ENCODE results near the gene NDUFA1.
A peak's percentile ranks its signal among the peaks of the same experiment; 100 is the strongest.
"Not testable (repeated sequence)": the region's sequence is repeated elsewhere in the genome, so short reads cannot be mapped to it uniquely, and the experiment has no call there.

The NDUFA1 gene

DNA sequence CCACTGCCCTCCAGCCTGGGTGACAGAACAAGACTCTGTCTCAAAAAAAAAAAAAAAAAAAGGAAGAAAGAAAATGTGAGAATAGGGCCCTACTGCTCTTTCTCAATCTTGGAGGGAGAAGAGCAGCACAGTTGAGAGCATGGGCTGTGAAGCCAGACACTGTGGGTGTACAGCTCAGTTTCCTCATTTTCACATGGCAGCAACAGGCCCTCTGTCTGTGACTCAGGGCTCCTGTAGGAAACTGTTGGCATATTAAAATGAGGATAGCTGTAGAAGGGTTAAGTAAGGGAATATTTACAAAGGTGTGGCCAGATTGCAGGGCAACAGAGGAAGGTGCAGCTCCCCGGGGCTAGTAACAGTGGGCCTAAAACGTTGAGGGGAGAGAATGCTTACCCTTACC, 27.5 kb downstream of the NDUFA1 start:
- no peaks in the 10 kb centered on the region for H3K4me1 ChIP-seq
- H4K20me1 ChIP-seq = no peaks in the 10 kb centered on the region
- H3K9ac ChIP-seq = no peak overlapping the region
- no peaks in the 10 kb centered on the region for H3K9me3 ChIP-seq
- H3K4me2 ChIP-seq = no peak overlapping the region
- no peak for TF ChIP-seq Cebpa-rat (IDR thresholded peaks at IDR 0.05)
- no peak overlapping the region for H3K27ac ChIP-seq
- no peaks in the 10 kb centered on the region for H3K36me3 ChIP-seq
- no peak overlapping the region for H3K4me3 ChIP-seq
- H3K27me3 ChIP-seq = no peaks in the 10 kb centered on the region

- Histone ChIP-seq H3K36me3 (no peaks in the 10 kb centered on the region), H3K9me3 (no peaks in the 10 kb centered on the region)
Measured at GRCh38 chrX:119900976-119901375, 29.3 kb downstream of the NDUFA1 start.

DNA sequence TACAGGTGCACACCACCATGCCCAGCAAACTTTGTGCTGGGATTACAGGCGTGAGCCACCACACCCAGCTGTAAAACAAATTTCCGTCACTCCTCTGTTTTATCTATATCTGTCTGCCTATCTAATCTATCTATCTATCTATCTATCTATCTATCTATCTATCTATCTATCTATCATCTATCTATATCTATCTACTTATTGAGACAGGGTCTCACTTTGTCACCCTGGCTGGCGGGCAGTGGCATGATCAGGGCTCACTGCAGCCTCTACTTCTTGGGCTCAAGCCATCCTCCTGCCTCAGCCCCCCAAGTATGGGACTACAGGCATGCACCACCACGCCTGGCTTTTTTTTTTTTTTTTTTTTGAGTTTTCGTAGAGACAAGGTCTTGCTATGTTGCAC, 44.7 kb downstream of the NDUFA1 start:
- H3K9me3 ChIP-seq = no peaks in the 10 kb centered on the region
- no peak overlapping the region for H3K27ac ChIP-seq
- TF ChIP-seq Cebpa-rat (IDR thresholded peaks at IDR 0.05) = no peak
- H3K4me2 ChIP-seq = no peak overlapping the region
- H3K4me1 ChIP-seq = no peaks in the 10 kb centered on the region
- H4K20me1 ChIP-seq = no peaks in the 10 kb centered on the region
- no peak overlapping the region for H3K9ac ChIP-seq
- no peaks in the 10 kb centered on the region for H3K27me3 ChIP-seq
- no peaks in the 10 kb centered on the region for H3K36me3 ChIP-seq
- no peak overlapping the region for H3K4me3 ChIP-seq

More at GRCh38 chrX:119900976-119901375, 29.3 kb downstream of the NDUFA1 start:
- TF ChIP-seq Cebpa-rat (IDR thresholded peaks at IDR 0.05) = no peak
- Histone ChIP-seq H3K4me3 (no peak overlapping the region), H3K27me3 (no peaks in the 10 kb centered on the region), H4K20me1 (no peaks in the 10 kb centered on the region), H3K4me1 (no peaks in the 10 kb centered on the region), H3K9ac (no peak overlapping the region), H3K27ac (no peak overlapping the region), H3K4me2 (no peak overlapping the region)

- no peak overlapping the region for H3K9ac ChIP-seq
- H3K27me3 ChIP-seq = no peaks in the 10 kb centered on the region
- H3K4me3 ChIP-seq = no peak overlapping the region
- TF ChIP-seq Cebpa-rat (IDR thresholded peaks at IDR 0.05) = no peak
- no peaks in the 10 kb centered on the region for H3K36me3 ChIP-seq
- no peak overlapping the region for H3K4me2 ChIP-seq
- H3K9me3 ChIP-seq = no peaks in the 10 kb centered on the region
- no peaks in the 10 kb centered on the region for H3K4me1 ChIP-seq
- H4K20me1 ChIP-seq = no peaks in the 10 kb centered on the region
- H3K27ac ChIP-seq = no peak overlapping the region
Measured at GRCh38 chrX:119917877-119918276, 46.2 kb downstream of the NDUFA1 start.

- Histone ChIP-seq H3K4me2 (no peak overlapping the region), H3K4me1 (no peaks in the 10 kb centered on the region), H3K36me3 (peaks cover 4% of the 10 kb centered on the region; the same call in 1 of the 2 replicates), H3K9me3 (no peaks in the 10 kb centered on the region), H4K20me1 (no peaks in the 10 kb centered on the region), H3K27ac (no peak overlapping the region), H3K9ac (no peak overlapping the region), H3K4me3 (no peak overlapping the region), H3K27me3 (no peaks in the 10 kb centered on the region)
- peak; percentile 78; the same call in 1 of the 2 replicates for TF ChIP-seq Cebpa-rat (IDR thresholded peaks at IDR 0.05)
Measured at GRCh38 chrX:119919835-119920585, 48.4 kb downstream of the NDUFA1 start.

GRCh38 chrX:119922391-119922790, 50.8 kb downstream of the NDUFA1 start:
- peaks cover 22% of the 10 kb centered on the region; the same call in 1 of the 2 replicates for H3K36me3 ChIP-seq
- H3K4me3 ChIP-seq, H3K9ac ChIP-seq, H3K27ac ChIP-seq, H3K27me3 ChIP-seq, H3K9me3 ChIP-seq, H3K4me2 ChIP-seq, H3K4me1 ChIP-seq, H4K20me1 ChIP-seq: not testable (repeated sequence)

Measured in BLaER1 (cell line).